Measurements from ENCODE around the gene HSPA1L. TPM values are rescaled to one million over a fixed set of nuclear protein-coding genes. Genes with fewer than 3 reads are reported as not detected.

HSPA1L gene
- total and polyA plus RNA-seq, 2 donors (not counting 1 experiment from before 2014, with no cell fraction given): 0.81 to 2.0 TPM

DNA sequence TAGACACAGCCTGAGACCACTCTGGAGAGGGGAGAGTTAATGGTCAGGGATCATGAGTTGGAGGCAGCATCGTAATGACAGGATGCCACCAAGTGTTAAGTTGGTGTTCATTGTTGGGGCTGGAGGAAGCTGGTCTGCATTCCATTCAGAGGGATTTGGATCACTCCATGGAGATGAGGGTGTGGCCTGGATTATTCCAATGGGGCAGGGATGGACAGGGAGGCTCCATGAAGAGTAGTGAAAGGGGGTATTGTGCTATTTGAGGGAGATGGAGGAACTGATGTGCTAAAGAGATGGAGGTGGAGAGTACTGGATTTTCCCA, 51.5 kb downstream of the HSPA1L start:
- H3K27ac Mint-ChIP-seq: no peak overlapping the region
- POLR2A ChIA-PET: no interaction called here

DNA sequence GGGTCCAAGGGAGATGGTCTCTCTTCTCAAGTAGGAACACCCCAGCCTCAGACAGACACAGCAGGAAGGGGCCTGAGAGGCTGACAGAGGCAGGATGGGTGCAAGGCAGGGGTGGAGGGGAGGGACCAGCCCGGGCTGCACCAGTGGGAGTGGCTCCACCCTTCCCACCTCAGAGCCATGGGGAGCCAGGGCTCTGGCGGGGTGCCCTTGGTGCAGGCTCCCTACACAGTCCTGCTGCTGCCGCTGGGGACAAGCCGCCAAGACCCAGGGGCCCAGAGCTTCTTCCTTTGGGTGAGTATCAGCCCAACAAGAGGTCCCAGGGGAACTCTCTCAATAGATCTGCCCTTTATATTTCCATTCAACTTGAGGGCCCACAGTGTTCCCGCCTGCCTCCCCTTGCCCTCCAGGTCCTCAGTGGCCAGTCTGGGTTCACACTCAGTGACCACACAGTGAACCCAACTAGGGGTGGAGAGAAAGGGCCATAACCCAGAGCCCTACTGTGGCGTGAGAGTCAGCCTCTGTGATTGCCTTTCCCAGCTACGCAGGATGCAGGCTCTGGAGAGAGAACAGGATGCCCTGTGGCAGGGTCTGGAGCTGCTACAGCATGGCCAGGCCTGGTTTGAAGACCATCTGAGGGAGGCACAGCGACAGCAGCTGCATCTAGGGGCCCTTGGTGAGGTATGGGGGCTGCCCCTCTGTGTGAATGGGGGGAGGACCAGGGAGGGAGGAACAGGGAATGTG, 52.0 kb downstream of the HSPA1L start:
- H3K4me3 ChIP-seq (ENCODE audit: control extremely low read depth in 1 of 5, extremely low read depth in 1 of 5, insufficient read depth in 1 of 5, low read depth in 2 of 5, low read length in 4 of 5): no peak overlapping the region
- no peak for DNase-seq
- H2AFZ ChIP-seq (ENCODE audit: insufficient read depth, low read depth, low read length, poor library complexity, severe bottlenecking): no peak overlapping the region
- no peak overlapping the region for H3K4me3 Mint-ChIP-seq
- H3K9me3 Mint-ChIP-seq (ENCODE audit: insufficient read depth): no peaks in the 10 kb centered on the region
- H3K79me2 ChIP-seq (ENCODE audit: control insufficient read depth, insufficient read depth, low read length): no peaks in the 10 kb centered on the region
- no peak overlapping the region for H3K9ac ChIP-seq (ENCODE audit: low read length)
- no peaks in the 10 kb centered on the region for H3K4me1 Mint-ChIP-seq
- no peaks in the 10 kb centered on the region for H4K20me1 ChIP-seq (ENCODE audit: control insufficient read depth, insufficient read depth, low read length, poor library complexity, severe bottlenecking)
- POLR2A ChIA-PET: no interaction called here
- H3K27me3 ChIP-seq (replicated peaks in 1 of 4; ENCODE audit: control extremely low read depth in 1 of 4, control insufficient read depth in 3 of 4, insufficient read depth in 4 of 4, low read length in 3 of 4): no peaks in the 10 kb centered on the region
- H3K4me1 ChIP-seq (ENCODE audit: control insufficient read depth in 2 of 2, insufficient read depth in 2 of 2, low read length in 2 of 2): no peaks in the 10 kb centered on the region
- no peak overlapping the region for H3K27ac ChIP-seq (ENCODE audit: low read length in 2 of 2)
- H3K27me3 Mint-ChIP-seq: no peaks in the 10 kb centered on the region
- intact Hi-C loops (cut with micrococcal nuclease): no loop called here
- H3K9me3 ChIP-seq (ENCODE audit: control extremely low read depth in 1 of 3, control insufficient read depth in 2 of 3, insufficient read depth in 1 of 3, low read length in 2 of 3): no peaks in the 10 kb centered on the region
- CTCF ChIA-PET: interaction anchor here (0.6 to 1.2 kb wide), 2 partner anchors 33 to 1875 kb away, joined by 3 read pairs; no protein-coding TSS in a partner anchor
- H3K36me3 ChIP-seq (replicated peaks in 1 of 2; ENCODE audit: control extremely low read depth in 1 of 2, control insufficient read depth in 1 of 2, extremely low read depth in 1 of 2, insufficient read depth in 2 of 2, low read length in 1 of 2): peaks cover 0 to 14% of the 10 kb centered on the region in 2 experiments
- TF ChIP-seq, protein P1, sequence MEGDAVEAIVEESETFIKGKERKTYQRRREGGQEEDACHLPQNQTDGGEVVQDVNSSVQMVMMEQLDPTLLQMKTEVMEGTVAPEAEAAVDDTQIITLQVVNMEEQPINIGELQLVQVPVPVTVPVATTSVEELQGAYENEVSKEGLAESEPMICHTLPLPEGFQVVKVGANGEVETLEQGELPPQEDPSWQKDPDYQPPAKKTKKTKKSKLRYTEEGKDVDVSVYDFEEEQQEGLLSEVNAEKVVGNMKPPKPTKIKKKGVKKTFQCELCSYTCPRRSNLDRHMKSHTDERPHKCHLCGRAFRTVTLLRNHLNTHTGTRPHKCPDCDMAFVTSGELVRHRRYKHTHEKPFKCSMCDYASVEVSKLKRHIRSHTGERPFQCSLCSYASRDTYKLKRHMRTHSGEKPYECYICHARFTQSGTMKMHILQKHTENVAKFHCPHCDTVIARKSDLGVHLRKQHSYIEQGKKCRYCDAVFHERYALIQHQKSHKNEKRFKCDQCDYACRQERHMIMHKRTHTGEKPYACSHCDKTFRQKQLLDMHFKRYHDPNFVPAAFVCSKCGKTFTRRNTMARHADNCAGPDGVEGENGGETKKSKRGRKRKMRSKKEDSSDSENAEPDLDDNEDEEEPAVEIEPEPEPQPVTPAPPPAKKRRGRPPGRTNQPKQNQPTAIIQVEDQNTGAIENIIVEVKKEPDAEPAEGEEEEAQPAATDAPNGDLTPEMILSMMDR (IDR thresholded peaks at IDR 0.05): no peak
- no peak for TF ChIP-seq EZH2 (IDR thresholded peaks at IDR 0.05; ENCODE audit: borderline replicate concordance, insufficient read depth, low read depth, low read length, poor library complexity, severe bottlenecking)
- no peak overlapping the region for H3K27ac Mint-ChIP-seq
- ATAC-seq (ENCODE audit: low read depth): no peak
- H3K4me2 ChIP-seq (replicated peaks; ENCODE audit: low read depth, low read length, poor library complexity, severe bottlenecking): no peak overlapping the region
- WGBS (ENCODE audit: insufficient coverage): 93% methylated on average over 6 of the region's 8 CpGs

More for the DNA sequence above, 51.5 kb downstream of the HSPA1L start:
- no peak overlapping the region for H3K4me2 ChIP-seq (replicated peaks; ENCODE audit: low read depth, low read length, poor library complexity, severe bottlenecking)
- 83% methylated on average over 1 of the region's 1 CpG for WGBS (ENCODE audit: insufficient coverage)
- H3K27ac ChIP-seq (ENCODE audit: low read length in 2 of 2): no peak overlapping the region
- H3K9me3 ChIP-seq (ENCODE audit: control extremely low read depth in 1 of 3, control insufficient read depth in 2 of 3, insufficient read depth in 1 of 3, low read length in 2 of 3): no peaks in the 10 kb centered on the region
- H3K4me1 ChIP-seq (ENCODE audit: control insufficient read depth in 2 of 2, insufficient read depth in 2 of 2, low read length in 2 of 2): no peaks in the 10 kb centered on the region
- no peaks in the 10 kb centered on the region for H4K20me1 ChIP-seq (ENCODE audit: control insufficient read depth, insufficient read depth, low read length, poor library complexity, severe bottlenecking)
- ATAC-seq (ENCODE audit: low read depth) (no peak), DNase-seq (no peak)
- CTCF ChIA-PET: interaction anchor here (0.6 to 1.2 kb wide), 2 partner anchors 34 to 1874 kb away, joined by 3 read pairs; no protein-coding TSS in a partner anchor
- H3K27me3 ChIP-seq (replicated peaks in 1 of 4; ENCODE audit: control extremely low read depth in 1 of 4, control insufficient read depth in 3 of 4, insufficient read depth in 4 of 4, low read length in 3 of 4): no peaks in the 10 kb centered on the region
- H3K9ac ChIP-seq (ENCODE audit: low read length): no peak overlapping the region
- Mint-ChIP-seq H3K27me3 (no peaks in the 10 kb centered on the region), H3K9me3 (ENCODE audit: insufficient read depth) (no peaks in the 10 kb centered on the region), H3K4me3 (no peak overlapping the region), H3K4me1 (no peaks in the 10 kb centered on the region)
- intact Hi-C loops (cut with micrococcal nuclease): no loop called here
- H3K79me2 ChIP-seq (ENCODE audit: control insufficient read depth, insufficient read depth, low read length): no peaks in the 10 kb centered on the region
- H2AFZ ChIP-seq (ENCODE audit: insufficient read depth, low read depth, low read length, poor library complexity, severe bottlenecking): no peak overlapping the region
- peaks cover 0 to 12% of the 10 kb centered on the region in 2 experiments for H3K36me3 ChIP-seq (replicated peaks in 1 of 2; ENCODE audit: control extremely low read depth in 1 of 2, control insufficient read depth in 1 of 2, extremely low read depth in 1 of 2, insufficient read depth in 2 of 2, low read length in 1 of 2)
- no peak overlapping the region for H3K4me3 ChIP-seq (ENCODE audit: control extremely low read depth in 1 of 5, extremely low read depth in 1 of 5, insufficient read depth in 1 of 5, low read depth in 2 of 5, low read length in 4 of 5)
- TF ChIP-seq, protein P1 (IDR thresholded peaks at IDR 0.05): no peak
- no peak for TF ChIP-seq EZH2 (IDR thresholded peaks at IDR 0.05; ENCODE audit: borderline replicate concordance, insufficient read depth, low read depth, low read length, poor library complexity, severe bottlenecking)
